Myocyte (in vitro differentiated cells): ENCODE data around the gene RP9. TPM values are rescaled to one million over a fixed set of nuclear protein-coding genes. Genes with fewer than 3 reads are reported as not detected.
"Not testable (repeated sequence)": the region's sequence is repeated elsewhere in the genome, so short reads cannot be mapped to it uniquely, and the experiment has no call there.

Experiments
- DNase-seq: peaks from one replicate; pipeline ENCODE4 v3.0.0-alpha.2; 2012; ENCODE audit warnings: low read depth
- total RNA-seq: library from RNA; depleted of rRNA; stranded (reverse); fragments of >200 nt; gene quantifications from 2 replicates; pipeline ENCODE4 v1.2.3, GENCODE V29; 2014

RP9 gene
- total RNA-seq, 1 donor from 2014 or later = 24.4 TPM

DNA sequence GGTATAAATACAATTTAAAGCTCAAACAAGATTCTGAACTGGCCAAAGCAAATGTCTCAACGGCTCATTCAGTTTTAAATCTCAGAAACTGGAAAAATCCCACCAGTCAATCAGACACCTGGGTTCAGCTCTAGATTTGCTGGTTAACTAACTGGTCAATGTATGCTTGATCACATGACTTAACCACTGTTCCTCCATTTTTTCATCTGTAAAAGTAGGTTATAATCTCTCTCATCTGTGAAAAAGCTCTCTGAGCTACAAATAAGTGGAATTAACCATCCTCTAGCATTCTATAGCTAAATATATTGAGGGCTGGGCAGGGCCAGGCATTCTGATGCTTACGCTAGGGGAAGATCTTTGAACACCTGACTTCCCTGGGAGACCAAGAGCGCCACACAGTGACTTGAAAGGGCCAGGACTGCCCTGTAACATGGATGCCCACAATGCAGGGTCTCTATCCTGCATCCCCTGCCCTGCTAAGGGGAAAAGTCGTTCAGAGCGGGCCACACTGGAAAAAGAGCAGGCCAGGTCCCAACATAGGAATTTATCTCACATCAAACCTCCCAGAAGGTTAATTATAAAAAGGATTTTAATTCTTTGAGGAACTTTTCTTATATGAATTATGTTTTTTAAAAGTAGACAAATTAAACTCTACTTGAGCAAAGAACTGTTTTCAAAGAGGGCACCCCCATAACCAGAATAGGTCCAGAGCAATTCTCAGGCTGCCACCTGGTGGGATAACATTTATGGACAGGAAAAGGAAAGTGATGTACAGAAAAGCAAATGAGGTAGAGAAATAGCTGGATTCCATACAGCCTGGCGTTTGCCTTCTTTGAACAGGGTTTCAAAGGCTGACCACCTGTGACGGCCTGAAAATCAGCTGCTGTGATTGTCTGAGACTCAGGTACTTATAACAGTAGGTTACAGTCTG lies 1.8 kb downstream of the RP9 start:
- peak; percentile 42 for DNase-seq

DNA sequence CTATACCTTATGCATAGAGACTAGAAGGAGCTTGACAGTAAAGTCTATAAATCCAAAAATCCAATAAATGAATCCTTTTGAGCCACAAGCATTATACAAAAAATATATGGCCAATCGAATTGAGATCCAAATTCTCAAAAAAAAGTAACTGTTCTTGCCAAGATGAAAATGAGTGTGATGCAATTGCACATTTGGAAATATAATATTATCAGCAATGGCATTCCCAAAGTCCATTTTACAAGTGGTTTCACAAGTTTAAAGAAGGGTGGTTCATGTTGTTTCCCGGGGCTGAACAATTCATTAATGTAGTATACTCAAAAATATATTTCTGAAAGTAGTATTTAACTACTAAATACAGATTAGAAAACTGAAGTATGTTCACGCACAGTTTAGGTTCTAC lies 7.3 kb downstream of the RP9 start:
- no peak for DNase-seq

DNA sequence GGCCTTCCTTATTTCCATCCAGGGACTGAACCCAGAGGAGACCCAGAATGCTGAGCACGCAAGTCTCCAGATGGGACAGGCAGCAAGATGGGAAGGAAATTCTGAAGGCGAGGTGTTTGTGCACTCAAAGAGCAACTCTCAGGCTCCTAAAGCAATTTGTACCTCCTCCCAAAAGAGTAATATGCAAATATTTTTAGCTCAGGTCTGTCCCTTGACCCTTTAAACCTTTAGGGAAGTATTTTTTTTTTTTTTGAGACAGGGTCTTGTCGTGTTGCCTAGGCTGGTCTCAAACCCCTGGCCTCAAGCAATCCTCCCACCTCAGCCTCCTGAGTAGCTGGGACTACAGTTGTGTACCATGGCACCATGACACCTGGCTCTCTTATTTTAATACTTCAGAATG lies 8.4 kb downstream of the RP9 start:
- no peak for DNase-seq

DNA sequence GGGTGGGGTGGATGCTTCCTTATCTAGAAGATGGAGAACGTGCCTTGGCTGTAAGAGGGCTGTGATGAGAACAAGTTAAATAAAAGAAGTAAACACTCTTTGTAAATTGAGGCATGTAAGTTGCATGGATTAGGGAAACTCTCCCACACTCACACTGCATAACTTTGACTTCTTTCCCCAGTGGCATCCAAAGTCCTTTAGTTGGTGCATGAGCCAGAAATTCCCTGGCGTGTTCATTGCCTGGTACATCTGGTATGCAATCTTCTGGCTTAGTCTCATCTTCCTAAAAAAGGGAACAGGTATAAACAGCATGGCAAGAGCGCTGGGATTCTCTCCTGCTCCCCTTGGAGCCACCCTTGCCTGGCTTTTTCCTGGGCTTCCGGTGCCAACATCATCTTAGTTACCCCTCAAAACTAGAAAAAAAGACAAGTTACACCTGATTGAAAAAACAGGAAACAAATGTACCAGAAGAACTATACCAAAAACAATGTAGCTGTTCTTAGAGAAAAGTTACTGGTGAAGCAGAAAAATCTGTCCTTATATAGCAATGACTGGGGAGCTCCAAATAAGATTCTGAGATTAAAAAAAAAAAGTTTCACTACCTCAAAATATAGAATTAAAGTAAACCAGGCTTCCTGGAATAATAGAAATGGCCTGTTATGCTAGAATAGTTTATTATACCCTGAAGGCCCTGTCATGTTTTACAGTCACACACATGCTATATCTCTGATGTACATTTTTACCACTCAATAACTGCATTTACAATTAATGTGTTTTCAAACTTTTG lies 9.9 kb downstream of the RP9 start:
- no peak for DNase-seq

DNA sequence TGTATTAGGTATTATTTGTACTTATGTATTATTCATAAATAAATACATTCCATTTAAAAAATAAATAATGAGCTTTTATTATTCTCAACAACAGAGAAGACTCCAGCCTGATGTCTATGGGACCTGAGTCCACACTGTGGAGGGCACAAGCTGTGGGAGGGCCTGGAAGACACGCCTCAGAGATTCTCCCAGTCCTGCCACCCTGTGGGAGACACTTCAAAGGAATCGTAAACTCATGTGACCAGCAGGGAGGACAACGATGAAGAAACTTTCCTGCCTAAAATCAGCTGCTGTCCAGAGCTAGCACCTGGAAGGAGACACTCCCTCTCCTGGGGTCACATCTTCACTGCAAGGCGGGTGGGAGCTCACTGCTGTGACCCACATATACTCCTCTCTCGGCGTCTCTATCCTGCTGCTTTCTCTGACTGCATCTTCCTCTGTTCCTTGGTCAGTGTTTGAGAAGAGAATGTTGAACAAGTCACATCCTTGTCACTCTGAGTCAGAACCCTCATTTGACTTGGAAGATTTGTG lies 14.4 kb downstream of the RP9 start:
- not testable (repeated sequence) for DNase-seq

DNA sequence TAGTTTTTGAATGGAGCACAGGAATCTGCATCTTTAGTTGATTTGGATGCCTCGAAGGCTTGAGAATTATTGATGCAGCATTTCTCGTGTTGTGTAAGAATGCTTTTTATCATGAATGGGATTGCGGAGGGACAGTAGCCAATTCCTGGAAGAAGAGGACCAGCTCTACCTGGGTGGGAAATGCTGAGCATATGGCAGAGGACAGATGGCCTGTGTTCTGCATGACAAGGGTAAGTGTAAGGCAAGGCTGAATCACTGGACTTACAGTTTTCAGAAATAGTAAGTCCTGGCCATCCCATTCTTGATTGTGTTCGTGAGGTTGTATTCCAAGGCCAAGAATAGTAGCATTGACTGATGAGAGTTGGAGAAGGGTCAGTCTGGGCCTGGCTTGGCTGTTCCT lies 15.9 kb downstream of the RP9 start:
- DNase-seq = no peak

DNA sequence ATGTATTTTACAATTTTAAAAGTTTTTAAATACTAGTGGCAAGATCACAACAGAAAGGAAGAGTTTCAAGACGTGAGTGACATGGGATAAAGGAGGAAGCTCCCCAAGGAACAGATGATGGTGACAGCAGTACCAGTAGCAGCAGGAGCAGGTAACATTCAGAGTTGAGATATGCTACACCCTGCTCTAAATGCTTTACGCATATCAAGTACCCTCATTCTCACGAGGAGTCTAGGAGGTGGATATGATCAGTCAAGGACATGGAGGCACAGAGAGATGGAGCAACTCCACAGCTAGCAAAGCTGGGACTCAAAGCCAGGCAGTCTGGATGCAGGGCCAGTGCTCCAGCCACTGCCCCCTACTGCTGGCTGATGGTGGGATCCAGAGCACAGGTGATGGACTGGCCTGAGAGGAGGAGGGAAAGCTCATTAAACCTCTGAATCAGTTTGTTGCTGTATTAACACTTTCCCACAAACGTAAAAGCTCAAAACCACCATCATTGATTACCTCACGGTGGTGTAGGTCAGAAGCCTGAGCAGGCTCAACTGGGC lies 17.5 kb downstream of the RP9 start:
- no peak for DNase-seq

DNA sequence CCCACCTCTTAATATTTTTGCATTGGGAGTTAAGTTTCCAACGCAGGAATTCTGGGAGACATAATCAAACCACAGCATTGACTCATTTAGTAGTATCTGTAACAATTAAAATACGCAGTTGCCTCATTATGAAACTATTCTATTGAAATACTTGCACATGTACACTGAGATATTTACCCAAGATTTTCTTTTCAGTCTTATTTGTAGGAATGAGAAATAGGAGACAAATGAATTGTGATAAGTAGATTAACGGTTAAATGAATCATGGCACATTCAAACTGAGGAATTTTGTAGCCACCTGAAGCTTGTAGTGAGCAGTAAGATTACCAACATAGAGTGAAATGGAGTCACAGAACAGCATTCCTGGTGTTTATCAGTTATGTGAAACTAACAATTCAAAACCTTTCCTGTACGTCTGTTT lies 18.1 kb downstream of the RP9 start:
- peak; percentile 40 for DNase-seq

DNA sequence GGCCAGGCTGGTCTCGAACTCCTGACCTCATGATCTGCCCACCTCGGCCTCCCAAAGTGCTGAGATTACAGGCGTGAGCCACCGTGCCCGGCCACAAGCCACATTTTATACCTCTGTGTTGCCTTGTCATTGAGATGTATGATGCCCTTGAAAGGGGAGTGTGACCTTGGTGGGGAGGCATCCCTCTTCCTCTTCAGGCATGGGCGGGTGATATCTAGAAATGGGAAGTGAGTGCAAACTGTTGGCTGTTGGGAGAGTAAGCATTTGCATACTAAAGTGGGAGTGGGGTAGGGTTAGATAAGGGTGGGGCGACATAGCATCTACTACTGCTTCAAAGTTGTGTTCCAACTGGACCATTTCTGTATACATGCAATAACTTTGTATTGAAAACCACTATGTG lies 20.1 kb downstream of the RP9 start:
- no peak for DNase-seq

DNA sequence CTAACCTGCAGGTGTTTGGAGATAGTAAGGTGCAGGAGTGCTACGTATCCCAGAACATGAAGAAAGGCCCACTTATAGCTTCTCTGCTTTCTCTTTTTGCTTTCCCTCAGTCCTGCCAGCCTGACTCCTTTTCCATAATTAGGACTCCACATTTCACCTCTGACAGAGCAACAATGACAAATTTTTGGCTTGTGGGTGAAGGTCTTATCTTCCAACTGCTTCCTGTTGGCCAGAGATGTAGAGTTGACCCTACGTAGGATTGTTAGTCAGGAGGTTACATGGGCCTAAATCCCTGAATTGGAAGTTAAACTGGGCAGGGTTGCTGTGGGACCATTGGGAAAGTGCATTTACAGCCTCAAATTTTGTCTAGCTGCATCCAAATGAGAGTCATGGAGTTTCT lies 21.3 kb downstream of the RP9 start:
- DNase-seq = no peak

DNA sequence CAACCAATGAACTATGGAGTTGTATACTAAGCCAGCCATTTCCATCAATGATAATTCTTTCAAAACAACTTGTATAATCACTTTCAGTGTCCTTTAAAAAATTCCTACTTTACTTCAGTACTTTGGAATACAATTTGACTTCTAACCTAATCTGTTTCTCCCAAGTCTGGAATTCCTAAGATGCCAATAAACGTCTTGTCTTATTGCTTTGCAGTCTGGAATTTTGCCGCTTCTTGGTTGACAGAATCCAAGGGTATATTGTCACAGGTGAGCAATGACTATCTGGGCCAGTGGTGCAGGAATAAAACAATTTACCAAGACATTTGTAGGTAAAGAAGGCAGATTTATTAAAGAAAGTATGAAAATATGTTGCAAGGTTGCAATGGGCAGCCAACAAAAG lies 21.8 kb downstream of the RP9 start:
- DNase-seq = no peak

DNA sequence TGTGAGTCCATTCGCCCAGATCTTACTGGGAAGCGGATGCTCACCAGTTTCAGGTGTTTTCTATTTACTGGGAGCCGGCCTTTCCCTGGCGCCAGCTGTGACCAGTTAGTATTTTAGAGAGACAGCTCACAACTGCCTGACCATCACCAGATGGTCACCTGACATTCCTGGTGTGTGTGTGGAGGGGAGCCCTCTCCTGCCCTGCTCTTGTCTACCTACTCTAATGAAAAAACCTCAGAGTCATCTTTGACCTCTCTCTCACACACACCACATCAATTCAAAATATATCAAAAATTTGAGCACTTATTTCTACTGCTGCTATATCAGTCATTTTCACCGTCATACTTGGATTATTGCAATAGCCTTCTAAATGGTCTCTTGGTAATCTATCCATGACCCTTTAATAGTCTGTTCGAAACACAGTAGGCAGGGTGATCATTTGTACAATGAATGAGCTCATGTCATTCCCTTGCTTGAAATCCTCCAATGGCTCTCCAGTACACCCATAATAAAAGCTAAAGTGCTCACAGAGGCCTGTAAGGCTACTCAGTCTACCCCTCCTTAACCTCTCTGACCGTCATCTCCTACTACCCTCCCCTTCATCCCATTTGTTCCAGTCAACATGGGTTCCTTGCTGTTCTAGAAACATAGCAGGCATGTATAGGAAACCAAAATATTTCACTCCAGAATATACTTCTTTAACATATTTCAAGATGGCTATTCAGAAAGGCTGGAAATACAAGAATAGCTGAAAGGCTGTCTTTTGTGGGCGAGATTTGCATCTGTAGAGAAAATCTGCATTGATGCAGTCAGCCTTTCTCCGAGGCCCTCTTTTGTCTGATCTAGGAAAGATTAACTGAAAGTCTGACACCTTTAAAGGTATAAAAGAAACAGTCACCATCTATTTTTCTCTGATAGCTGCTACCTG lies 29.2 kb downstream of the RP9 start:
- no peak for DNase-seq

DNA sequence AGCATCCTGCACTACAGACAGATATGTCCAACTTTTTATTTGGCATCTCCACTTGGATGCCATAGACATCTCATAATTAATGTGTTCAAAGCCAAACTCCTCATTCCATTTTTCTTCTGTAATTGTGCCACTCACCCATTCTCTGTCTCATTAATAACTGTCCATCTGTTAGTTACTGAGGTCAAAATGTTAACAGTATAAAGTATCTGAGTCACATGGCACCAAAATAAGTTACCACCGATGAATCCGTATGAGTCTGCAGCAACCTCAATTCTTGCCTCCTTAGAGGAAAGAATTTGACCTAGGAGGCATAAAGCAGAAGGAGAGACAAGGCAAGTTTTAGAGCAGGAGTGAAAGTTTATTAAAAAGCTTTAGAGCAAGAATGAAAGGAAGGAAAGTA lies 30.1 kb downstream of the RP9 start:
- DNase-seq = peak; percentile 29

DNA sequence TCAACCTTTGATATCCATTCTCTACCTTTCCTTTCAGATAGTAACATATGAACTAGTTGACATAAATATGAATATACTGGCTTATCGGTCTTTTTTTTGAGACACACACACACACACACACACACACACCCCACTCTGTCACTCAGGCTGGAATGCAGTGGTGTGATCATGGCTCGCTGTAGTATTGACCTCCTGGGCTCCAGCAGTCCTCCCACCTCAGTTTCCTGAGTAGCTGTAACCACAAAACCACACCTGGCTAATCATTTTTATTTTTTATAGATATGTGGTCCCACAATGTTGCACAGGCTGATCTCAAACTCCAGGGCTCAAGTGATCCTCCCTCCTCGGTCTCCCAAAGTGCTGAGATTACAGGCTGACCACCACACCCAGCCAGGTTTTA lies 32.5 kb downstream of the RP9 start:
- DNase-seq = peak; percentile 16

DNA sequence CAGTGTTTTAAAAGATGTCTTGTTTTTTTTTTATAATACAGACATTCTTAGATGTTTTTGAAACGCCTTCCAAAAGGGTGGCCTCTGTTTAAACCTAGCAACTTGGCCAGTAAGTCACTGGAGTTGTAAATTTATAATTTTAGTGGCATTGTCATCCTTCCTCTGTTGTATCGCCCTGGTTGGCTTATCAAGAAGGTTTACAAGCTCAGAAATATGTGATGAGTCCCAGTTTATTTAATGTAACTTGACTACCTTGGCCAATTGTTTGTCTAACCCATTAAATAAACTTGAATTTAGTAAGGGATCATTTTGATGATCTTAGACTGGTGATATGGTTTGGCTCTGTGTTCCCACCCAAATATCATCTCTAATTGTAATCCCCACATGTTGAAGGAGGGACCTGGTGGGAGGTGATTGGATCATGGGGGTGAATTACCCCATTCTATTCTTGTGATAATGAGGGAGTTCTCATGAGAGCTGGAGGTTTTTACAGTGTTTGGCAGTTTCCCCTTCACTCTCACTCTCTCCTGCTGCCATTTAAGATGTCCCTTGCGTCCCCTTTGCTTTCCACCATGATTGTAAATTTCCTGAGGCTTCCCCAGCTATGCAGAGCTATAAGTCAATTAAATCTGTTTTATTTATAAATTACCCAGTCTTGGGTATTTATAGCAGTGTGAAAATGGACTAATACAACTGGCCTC lies 33.2 kb downstream of the RP9 start:
- DNase-seq = no peak

DNA sequence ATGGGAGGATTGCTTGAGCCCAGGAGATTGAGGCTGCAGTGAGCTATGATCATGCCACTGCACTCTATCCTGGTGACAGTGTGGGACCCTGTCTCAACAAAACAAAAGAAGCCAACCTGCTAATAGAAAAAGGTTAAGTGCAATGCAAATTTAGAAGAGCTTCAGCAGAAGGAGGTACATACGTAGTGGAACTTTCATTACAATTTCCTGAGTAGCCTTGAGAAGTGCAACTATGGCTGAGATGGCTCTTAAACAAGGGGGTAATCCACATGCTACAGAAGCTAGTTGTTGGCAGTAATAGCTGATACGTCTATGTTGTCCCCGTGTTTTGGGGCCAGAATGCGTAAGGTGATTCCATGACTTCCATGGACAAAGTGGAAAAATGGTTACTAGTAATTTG lies 36.0 kb downstream of the RP9 start:
- DNase-seq = no peak

DNA sequence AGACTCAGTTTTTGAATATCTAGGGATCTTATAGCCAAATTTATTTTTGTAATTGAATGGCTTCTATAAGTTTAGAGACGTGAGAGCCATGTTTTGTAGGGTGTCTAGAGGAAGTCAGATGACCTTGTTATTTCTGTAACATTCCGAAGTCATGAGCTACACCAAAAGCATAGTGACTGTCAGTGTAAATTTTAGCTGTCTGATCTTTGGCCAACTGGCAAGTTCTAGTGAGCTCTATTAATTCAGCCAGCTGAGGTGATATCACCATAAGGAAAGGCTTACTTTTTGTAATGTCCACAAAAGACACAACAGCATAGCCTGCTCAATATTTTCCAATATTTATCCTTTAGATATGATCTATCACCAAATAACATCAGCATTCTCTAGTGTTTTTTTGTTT lies 36.7 kb downstream of the RP9 start:
- DNase-seq = peak; percentile 86

DNA sequence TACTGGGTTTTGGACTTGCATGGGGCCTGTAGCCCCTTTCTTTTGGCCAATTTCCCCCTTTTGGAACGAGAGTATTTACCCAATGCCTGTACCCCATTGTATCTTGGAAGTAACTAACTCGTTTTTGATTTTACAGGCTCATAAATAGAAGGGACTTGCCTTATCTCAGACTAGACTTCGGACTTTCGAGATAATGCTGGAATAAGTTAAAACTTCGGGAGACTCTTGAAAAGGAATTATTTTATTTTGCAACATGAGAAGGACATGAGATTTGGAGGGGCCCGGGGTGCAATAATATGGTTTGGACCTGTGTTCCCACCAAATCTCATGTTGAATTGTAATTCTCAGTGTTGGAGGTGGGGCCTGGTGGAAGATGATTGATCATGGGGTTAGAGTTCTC lies 38.4 kb downstream of the RP9 start:
- DNase-seq = no peak

DNA sequence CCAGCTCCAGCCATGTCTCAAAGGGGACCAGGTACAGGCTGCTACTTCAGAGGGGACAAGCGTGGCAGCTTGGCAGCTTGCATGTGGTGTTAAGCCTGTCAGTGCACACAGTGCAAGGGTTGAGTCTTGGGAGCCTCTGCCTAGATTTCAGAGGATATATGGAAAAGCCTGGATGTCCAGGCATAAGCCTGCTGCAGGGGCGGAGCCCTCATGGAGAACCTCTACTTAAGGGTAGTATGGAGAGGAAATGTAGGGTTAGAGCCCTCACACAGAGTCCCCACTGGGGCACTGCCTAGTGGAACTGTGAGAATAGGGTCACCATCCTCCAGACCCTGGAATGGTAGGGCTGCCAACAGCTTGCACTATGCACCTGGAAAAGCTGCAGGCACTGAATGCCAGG lies 38.9 kb downstream of the RP9 start:
- no peak for DNase-seq

DNA sequence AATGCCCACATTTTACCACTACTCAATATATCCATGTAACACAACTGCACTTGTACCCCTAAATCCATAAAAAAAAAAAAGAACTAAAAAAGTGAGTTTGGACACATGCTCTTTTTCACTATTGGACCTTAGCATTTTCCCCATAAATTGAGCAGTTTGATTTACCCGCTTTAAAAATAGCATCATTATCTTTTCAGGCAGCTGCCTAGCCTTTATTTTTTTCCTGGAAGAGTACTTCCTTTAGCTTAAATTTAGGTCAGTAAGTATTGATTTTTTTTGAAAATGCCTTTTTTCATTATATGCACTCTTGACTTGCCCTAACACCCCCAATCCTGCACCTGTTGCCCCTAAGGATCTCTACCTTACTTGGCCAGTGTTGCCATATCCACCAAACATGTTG lies 41.3 kb downstream of the RP9 start:
- no peak for DNase-seq
